Rectal smooth muscle tissue (tissue), 1 donor: ENCODE measurements around the gene NEURL1.
A peak's percentile ranks its signal among the peaks of the same experiment; 100 is the strongest.

Experiments
- H3K27ac ChIP-seq: one replicate; pipeline ENCODE4 v1.7.0; 2013; ENCODE audit warnings: low read depth, low read length, inconsistent platforms
- H3K27me3 ChIP-seq: one replicate; pipeline ENCODE4 v1.7.0; 2013; ENCODE audit warnings: low read length; ENCODE audit not compliant: control insufficient read depth, insufficient read depth
- H3K36me3 ChIP-seq: one replicate; pipeline ENCODE4 v1.7.0; 2013; ENCODE audit warnings: low read length; ENCODE audit not compliant: control insufficient read depth, insufficient read depth
- H3K4me1 ChIP-seq: one replicate; pipeline ENCODE4 v1.7.0; 2013; ENCODE audit warnings: low read length; ENCODE audit not compliant: control insufficient read depth, insufficient read depth
- H3K4me3 ChIP-seq: one replicate; pipeline ENCODE4 v1.7.0; 2013; ENCODE audit warnings: low read length
- H3K9ac ChIP-seq: one replicate; pipeline ENCODE4 v1.7.0; 2013; ENCODE audit warnings: low read length

NEURL1 gene

GRCh38 chr10:103583871-103584215, 90.3 kb downstream of the NEURL1 start:
- Histone ChIP-seq H3K4me1 (no peaks in the 10 kb centered on the region), H3K4me3 (peak overlapping the region; percentile 60), H3K27ac (no peak overlapping the region), H3K36me3 (no peaks in the 10 kb centered on the region), H3K27me3 (no peaks in the 10 kb centered on the region), H3K9ac (no peak overlapping the region)

GRCh38 chr10:103584216-103585010, 90.9 kb downstream of the NEURL1 start:
- H3K9ac ChIP-seq: no peak overlapping the region
- H3K4me1 ChIP-seq: no peaks in the 10 kb centered on the region
- no peaks in the 10 kb centered on the region for H3K36me3 ChIP-seq
- H3K27me3 ChIP-seq: no peaks in the 10 kb centered on the region
- no peak overlapping the region for H3K27ac ChIP-seq
- peak overlapping the region; percentile 60 for H3K4me3 ChIP-seq

GRCh38 chr10:103585011-103585405, 91.5 kb downstream of the NEURL1 start:
- Histone ChIP-seq H3K4me3 (no peak overlapping the region), H3K27ac (no peak overlapping the region), H3K36me3 (no peaks in the 10 kb centered on the region), H3K9ac (no peak overlapping the region), H3K4me1 (no peaks in the 10 kb centered on the region), H3K27me3 (no peaks in the 10 kb centered on the region)

DNA sequence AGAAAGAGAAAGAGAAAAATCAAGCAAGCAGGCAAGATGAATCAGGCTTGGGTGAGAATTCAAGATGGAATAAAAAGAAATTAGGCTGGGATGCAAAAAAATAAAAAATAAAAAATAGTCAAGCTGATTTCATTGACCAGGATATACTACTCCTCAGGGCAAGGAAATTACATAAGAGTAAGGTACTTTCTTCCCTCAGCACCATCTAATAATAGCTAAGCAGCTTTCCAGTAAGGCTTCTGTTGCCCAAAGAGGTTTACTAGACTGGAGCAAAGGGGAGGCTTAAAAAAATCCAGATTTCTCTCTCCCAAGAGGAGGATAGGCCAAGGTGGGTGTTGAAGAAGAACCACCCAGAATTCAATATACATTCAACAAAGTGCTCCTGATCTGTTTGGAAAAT, 93.6 kb downstream of the NEURL1 start:
- H3K27ac ChIP-seq: no peak overlapping the region
- H3K27me3 ChIP-seq: no peaks in the 10 kb centered on the region
- H3K36me3 ChIP-seq: no peaks in the 10 kb centered on the region
- H3K4me3 ChIP-seq: no peak overlapping the region
- H3K9ac ChIP-seq: no peak overlapping the region
- H3K4me1 ChIP-seq: no peaks in the 10 kb centered on the region

- H3K4me3 ChIP-seq: no peak overlapping the region
- no peak overlapping the region for H3K9ac ChIP-seq
- no peaks in the 10 kb centered on the region for H3K36me3 ChIP-seq
- no peaks in the 10 kb centered on the region for H3K27me3 ChIP-seq
- no peak overlapping the region for H3K27ac ChIP-seq
- H3K4me1 ChIP-seq: no peaks in the 10 kb centered on the region
Measured at GRCh38 chr10:103589074-103589630, 95.6 kb downstream of the NEURL1 start.

DNA sequence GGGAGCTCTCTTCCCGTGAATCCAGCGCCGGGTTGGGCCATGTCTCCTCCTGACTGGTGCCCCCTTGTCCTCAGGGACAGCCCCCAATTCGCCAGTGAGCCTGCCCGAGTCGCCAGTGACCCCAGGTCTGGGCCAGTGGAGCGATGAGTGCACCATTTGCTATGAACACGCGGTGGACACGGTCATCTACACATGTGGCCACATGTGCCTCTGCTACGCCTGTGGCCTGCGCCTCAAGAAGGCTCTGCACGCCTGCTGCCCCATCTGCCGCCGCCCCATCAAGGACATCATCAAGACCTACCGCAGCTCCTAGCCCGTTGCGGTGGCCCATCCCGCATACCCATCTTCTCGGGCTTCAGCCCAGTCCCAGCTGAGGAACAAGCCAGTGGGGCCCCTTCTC, 96.6 kb downstream of the NEURL1 start:
- H3K9ac ChIP-seq: no peak overlapping the region
- no peak overlapping the region for H3K4me3 ChIP-seq
- H3K4me1 ChIP-seq: no peaks in the 10 kb centered on the region
- H3K27me3 ChIP-seq: no peaks in the 10 kb centered on the region
- H3K27ac ChIP-seq: no peak overlapping the region
- no peaks in the 10 kb centered on the region for H3K36me3 ChIP-seq

- Histone ChIP-seq H3K36me3 (no peaks in the 10 kb centered on the region), H3K27me3 (no peaks in the 10 kb centered on the region), H3K4me1 (no peaks in the 10 kb centered on the region), H3K9ac (no peak overlapping the region), H3K4me3 (no peak overlapping the region), H3K27ac (no peak overlapping the region)
Measured at GRCh38 chr10:103590744-103591291, 97.3 kb downstream of the NEURL1 start.

DNA sequence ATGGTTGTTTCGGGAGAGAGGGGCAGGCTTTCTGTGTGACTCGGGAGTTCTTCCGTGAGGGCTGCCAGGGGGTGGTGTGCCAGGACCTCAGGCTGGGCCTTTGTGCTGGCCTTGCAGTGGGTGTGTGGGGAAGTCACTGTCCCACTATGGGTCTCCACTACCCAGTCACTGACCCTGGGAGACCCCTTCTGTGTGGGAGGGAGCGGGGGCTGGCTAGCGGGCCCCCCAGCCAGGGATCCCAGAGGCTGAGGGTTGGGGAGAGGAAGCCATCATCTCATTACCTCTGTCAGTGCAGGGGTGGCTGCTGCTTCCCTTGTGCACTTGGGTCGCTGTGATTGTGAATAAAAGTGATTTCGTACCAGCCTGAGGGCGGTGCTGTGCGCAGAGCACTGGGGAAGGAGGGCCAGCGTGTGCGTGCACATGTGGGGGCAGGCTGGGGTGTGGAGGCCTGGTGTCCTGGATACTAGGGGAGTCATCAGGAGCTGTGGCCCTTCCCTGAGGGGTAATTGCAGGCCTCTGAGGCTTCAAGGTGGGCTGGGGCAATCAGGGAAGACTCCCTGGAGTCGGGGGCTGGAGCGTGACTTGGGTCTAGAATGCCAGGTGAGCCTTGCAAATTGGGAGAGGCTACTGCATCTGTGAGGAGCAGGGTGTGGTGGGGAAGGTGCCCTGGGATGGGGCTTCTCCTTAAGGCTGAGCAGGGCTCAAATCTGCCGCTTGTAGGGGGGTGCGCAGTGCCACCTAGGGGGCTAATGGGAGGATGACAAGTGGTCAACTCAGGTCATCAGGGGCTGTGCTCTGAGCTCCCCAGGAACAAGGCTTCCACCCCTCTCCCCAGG, 98.9 kb downstream of the NEURL1 start:
- Histone ChIP-seq H3K27me3 (no peaks in the 10 kb centered on the region), H3K36me3 (no peaks in the 10 kb centered on the region), H3K27ac (no peak overlapping the region), H3K9ac (no peak overlapping the region), H3K4me1 (no peaks in the 10 kb centered on the region), H3K4me3 (no peak overlapping the region)

DNA sequence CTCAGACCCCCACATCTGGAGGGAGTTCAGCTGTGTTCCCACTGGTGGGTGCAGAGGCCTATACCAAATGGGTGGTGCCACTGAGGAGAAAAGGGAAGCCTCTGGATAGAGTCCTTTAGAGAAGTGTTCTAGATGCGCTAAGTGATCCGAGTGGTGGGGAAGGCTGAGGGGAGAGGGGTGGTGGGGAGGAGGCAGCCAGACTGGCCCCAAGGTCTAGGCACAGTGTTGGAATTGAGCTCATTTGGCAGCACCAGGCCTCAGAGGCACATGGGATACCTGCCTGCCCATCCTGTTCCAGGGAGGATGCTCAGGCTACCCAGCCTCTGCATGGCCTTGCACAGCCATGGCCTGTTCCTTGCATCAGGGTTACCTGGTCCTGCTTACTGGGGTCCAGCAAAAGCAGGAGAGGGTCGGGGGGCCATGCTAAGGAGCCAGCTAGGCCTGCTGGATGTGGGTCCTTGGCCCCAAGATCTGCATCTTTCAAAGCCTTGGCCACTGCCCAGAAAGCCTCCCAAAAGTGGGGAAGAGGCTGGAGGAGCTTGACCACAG, 99.6 kb downstream of the NEURL1 start:
- Histone ChIP-seq H3K4me1 (no peaks in the 10 kb centered on the region), H3K27ac (no peak overlapping the region), H3K36me3 (no peaks in the 10 kb centered on the region), H3K4me3 (no peak overlapping the region), H3K27me3 (no peaks in the 10 kb centered on the region), H3K9ac (no peak overlapping the region)

GRCh38 chr10:103595933-103596726, 102.6 kb downstream of the NEURL1 start:
- no peaks in the 10 kb centered on the region for H3K4me1 ChIP-seq
- H3K36me3 ChIP-seq: no peaks in the 10 kb centered on the region
- no peak overlapping the region for H3K4me3 ChIP-seq
- no peak overlapping the region for H3K27ac ChIP-seq
- H3K9ac ChIP-seq: no peak overlapping the region
- H3K27me3 ChIP-seq: no peaks in the 10 kb centered on the region

GRCh38 chr10:103597003-103597402, 103.5 kb downstream of the NEURL1 start:
- H3K4me3 ChIP-seq: no peak overlapping the region
- no peaks in the 10 kb centered on the region for H3K27me3 ChIP-seq
- H3K36me3 ChIP-seq: peaks cover 4% of the 10 kb centered on the region
- no peaks in the 10 kb centered on the region for H3K4me1 ChIP-seq
- no peak overlapping the region for H3K9ac ChIP-seq
- H3K27ac ChIP-seq: no peak overlapping the region
